Uterus (tissue), 4 donors: ENCODE results near the gene HTR4. TPM values are rescaled to one million over a fixed set of nuclear protein-coding genes. Genes with fewer than 3 reads are reported as not detected.

ENCODE experiments used
- DNase-seq, 2 donors: peaks; one replicate each; pipeline ENCODE4 v3.0.0-alpha.2; 2019 to 2020
- H3K27ac ChIP-seq, 2 donors: fragments of 200-600 bp; sonication (generic); 1 replicate in 1 of 2; 2 replicates in 1 of 2; pipeline ENCODE4 v1.5.1; 2016 to 2018
- H3K27me3 ChIP-seq, 2 donors: fragments of 200-600 bp; sonication (generic); one replicate each; pipeline ENCODE4 v1.5.1; 2018 to 2019; ENCODE audit warnings: control low read depth in 1 of 2
- H3K36me3 ChIP-seq, 2 donors: fragments of 200-600 bp; sonication (generic); one replicate each; pipeline ENCODE4 v1.5.1; 2019; ENCODE audit warnings: control low read depth in 1 of 2
- H3K4me1 ChIP-seq, 2 donors: fragments of 200-600 bp; sonication (generic); one replicate each; pipeline ENCODE4 v1.5.1; 2018 to 2019; ENCODE audit warnings: control low read depth in 1 of 2
- H3K4me3 ChIP-seq, 2 donors: fragments of 200-600 bp; sonication (generic); 1 replicate in 1 of 2; 2 replicates in 1 of 2; pipeline ENCODE4 v1.5.1; 2018 to 2019; ENCODE audit warnings: mild to moderate bottlenecking in 1 of 2
- H3K9me3 ChIP-seq, 2 donors: fragments of 200-600 bp; sonication (generic); one replicate each; pipeline ENCODE4 v1.5.1; 2019; ENCODE audit warnings: control low read depth in 1 of 2
- CTCF ChIP-seq, 4 experiments: fragments of 200-600 bp in 2 of 4; fragments of 450-650 bp in 2 of 4; sonication (generic) in 2 of 4; IDR thresholded peaks; one replicate each; pipeline ENCODE4 v1.5.1; 2016 to 2019; ENCODE audit warnings: antibody characterized with exemption in 4 of 4, mild to moderate bottlenecking in 2 of 4, moderate library complexity in 1 of 4
- POLR2A ChIP-seq, 2 donors: fragments of 450-650 bp; IDR thresholded peaks; one replicate each; pipeline ENCODE4 v1.6.1; 2016; ENCODE audit warnings: antibody characterized with exemption in 2 of 2, mild to moderate bottlenecking in 1 of 2, moderate library complexity in 1 of 2
- intact Hi-C: fragments of 100-400 bp; cut with DNase I; formaldehyde crosslinking; loops from one replicate; pipeline ENCODE4 v1.15.1; 2023; ENCODE audit warnings: low total_unique reads
- total RNA-seq, 4 donors: library from RNA; depleted of rRNA in 3 of 4; stranded (reverse); fragments of >200 nt in 3 of 4; gene quantifications; one replicate each; pipeline versions ENCODE4 v1.1.0 to v1.2.4, GENCODE V29; 2014 to 2023
- donor health status: DM: yes; HTN: yes; CAD: no.

The HTR4 gene
- total RNA-seq, 4 donors from 2014 or later, result 0.26 to 0.40 TPM; not detected in 2

GRCh38 chr5:148574167-148574566 is 80.2 kb downstream of the HTR4 start:
- intact Hi-C loops, result no loop called here
- Histone ChIP-seq H3K4me3 (no peak overlapping the region), H3K27me3 (no peaks in the 10 kb centered on the region), H3K27ac (no peak overlapping the region), H3K36me3 (no peaks in the 10 kb centered on the region), H3K4me1 (no peaks in the 10 kb centered on the region), H3K9me3 (no peaks in the 10 kb centered on the region)
- TF ChIP-seq CTCF (IDR thresholded peaks at IDR 0.05) (no peak), POLR2A (IDR thresholded peaks at IDR 0.05) (no peak)
- DNase-seq, result no peak

GRCh38 chr5:148573374-148573773 is 81.0 kb downstream of the HTR4 start:
- no peak overlapping the region for H3K4me3 ChIP-seq
- H3K4me1 ChIP-seq, result no peaks in the 10 kb centered on the region
- no peaks in the 10 kb centered on the region for H3K36me3 ChIP-seq
- TF ChIP-seq CTCF (IDR thresholded peaks at IDR 0.05), result no peak
- TF ChIP-seq POLR2A (IDR thresholded peaks at IDR 0.05), result no peak
- no peak overlapping the region for H3K27ac ChIP-seq
- DNase-seq, result no peak
- intact Hi-C loops, result no loop called here
- no peaks in the 10 kb centered on the region for H3K9me3 ChIP-seq
- H3K27me3 ChIP-seq, result no peaks in the 10 kb centered on the region

GRCh38 chr5:148569948-148570347 is 84.4 kb downstream of the HTR4 start:
- Histone ChIP-seq H3K4me1 (no peaks in the 10 kb centered on the region), H3K36me3 (no peaks in the 10 kb centered on the region), H3K4me3 (no peak overlapping the region), H3K9me3 (no peaks in the 10 kb centered on the region), H3K27ac (no peak overlapping the region), H3K27me3 (no peaks in the 10 kb centered on the region)
- TF ChIP-seq POLR2A (IDR thresholded peaks at IDR 0.05), result no peak
- TF ChIP-seq CTCF (IDR thresholded peaks at IDR 0.05), result no peak
- intact Hi-C loops, result no loop called here
- DNase-seq, result no peak

GRCh38 chr5:148565148-148565547 is 89.2 kb downstream of the HTR4 start:
- no peaks in the 10 kb centered on the region for H3K4me1 ChIP-seq

GRCh38 chr5:148563021-148563420 is 91.3 kb downstream of the HTR4 start:
- no peaks in the 10 kb centered on the region for H3K36me3 ChIP-seq
- TF ChIP-seq CTCF (IDR thresholded peaks at IDR 0.05) (no peak), POLR2A (IDR thresholded peaks at IDR 0.05) (no peak)
- intact Hi-C loops, result no loop called here
- H3K27me3 ChIP-seq, result no peaks in the 10 kb centered on the region
- H3K4me1 ChIP-seq, result no peaks in the 10 kb centered on the region
- no peak for DNase-seq
- no peak overlapping the region for H3K4me3 ChIP-seq
- no peaks in the 10 kb centered on the region for H3K9me3 ChIP-seq
- no peak overlapping the region for H3K27ac ChIP-seq

More at GRCh38 chr5:148565148-148565547, 89.2 kb downstream of the HTR4 start:
- H3K4me3 ChIP-seq, result no peak overlapping the region
- no peaks in the 10 kb centered on the region for H3K27me3 ChIP-seq
- intact Hi-C loops, result no loop called here
- TF ChIP-seq CTCF (IDR thresholded peaks at IDR 0.05), result no peak
- H3K36me3 ChIP-seq, result no peaks in the 10 kb centered on the region
- H3K27ac ChIP-seq, result no peak overlapping the region
- H3K9me3 ChIP-seq, result no peaks in the 10 kb centered on the region
- no peak for DNase-seq
